ENCODE results near the gene TSSC4. TPM values are rescaled to one million over a fixed set of nuclear protein-coding genes. Genes with fewer than 3 reads are reported as not detected.

Gene TSSC4
- total RNA-seq, 1 donor from 2014 or later: 36.2 TPM

DNA sequence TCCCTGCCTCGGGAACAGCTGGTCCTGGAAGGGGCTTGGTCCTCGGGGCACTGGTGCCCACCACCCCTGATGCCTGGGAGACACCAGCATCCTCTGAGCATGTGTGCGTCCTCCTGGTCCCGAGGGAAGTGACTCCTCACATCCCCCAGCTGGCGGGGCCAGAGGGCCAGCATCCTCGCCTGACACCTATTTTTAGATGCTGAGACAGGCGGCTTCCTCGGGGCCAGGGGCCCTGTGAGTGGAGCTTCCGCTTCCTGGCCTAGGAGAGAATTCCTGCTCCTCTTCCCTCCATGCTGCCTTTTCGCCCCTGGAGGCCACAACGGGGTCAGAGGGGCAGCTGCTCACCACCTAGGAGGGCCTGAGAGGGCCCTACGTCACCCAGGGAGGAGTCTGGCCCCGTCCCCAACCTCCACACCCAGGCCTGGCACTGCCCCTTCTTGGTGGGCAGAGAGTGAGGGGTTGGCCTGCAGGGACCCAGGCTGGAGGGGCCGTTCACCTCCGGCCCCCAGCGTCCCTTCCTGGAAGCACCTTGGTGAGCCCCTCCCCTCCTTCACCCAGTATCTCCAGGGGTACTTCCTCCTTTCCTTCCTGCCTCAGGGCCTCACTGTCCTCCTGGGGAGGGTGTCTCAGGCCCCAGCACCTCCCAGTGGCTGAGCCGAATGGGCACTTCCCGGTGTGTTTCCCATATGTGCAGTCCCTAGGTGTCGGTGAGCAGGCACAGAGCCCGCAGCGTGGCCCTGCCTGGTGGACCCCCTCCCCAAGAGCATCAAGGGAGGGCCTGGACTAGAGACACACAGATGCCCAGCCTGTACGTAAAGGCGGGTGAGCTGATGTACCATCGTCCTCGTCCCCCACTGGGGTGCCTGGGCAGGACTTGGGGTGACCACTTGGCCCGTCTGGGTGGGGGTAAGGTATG is 17.4 kb upstream of the TSSC4 start:
- peak; percentile 90 for DNase-seq (ENCODE audit: low spot score)

GRCh38 chr11:2383852-2384804 is 16.4 kb upstream of the TSSC4 start:
- no peak for DNase-seq (ENCODE audit: low spot score)
- intact Hi-C loops (cut with DNase I): loop anchor here (1.0 kb wide), 1 partner anchor 16 kb away; the partner anchor contains the start of gene TSSC4

More for the DNA sequence above, 17.4 kb upstream of the TSSC4 start:
- intact Hi-C loops (cut with DNase I): loop anchor here (1.0 kb wide), 1 partner anchor 17 kb away; the partner anchor contains the start of gene TSSC4

- intact Hi-C loops (cut with DNase I): no loop called here
- no peak for DNase-seq (ENCODE audit: low spot score)
These were observed 15.1 kb upstream of the TSSC4 start for GRCh38 chr11:2385156-2386151.

GRCh38 chr11:2386591-2386990 is 14.0 kb upstream of the TSSC4 start:
- intact Hi-C loops (cut with DNase I): no loop called here
- no peak for DNase-seq (ENCODE audit: low spot score)

GRCh38 chr11:2387266-2387987 is 13.1 kb upstream of the TSSC4 start:
- no peak for DNase-seq (ENCODE audit: low spot score)
- intact Hi-C loops (cut with DNase I): no loop called here

DNA sequence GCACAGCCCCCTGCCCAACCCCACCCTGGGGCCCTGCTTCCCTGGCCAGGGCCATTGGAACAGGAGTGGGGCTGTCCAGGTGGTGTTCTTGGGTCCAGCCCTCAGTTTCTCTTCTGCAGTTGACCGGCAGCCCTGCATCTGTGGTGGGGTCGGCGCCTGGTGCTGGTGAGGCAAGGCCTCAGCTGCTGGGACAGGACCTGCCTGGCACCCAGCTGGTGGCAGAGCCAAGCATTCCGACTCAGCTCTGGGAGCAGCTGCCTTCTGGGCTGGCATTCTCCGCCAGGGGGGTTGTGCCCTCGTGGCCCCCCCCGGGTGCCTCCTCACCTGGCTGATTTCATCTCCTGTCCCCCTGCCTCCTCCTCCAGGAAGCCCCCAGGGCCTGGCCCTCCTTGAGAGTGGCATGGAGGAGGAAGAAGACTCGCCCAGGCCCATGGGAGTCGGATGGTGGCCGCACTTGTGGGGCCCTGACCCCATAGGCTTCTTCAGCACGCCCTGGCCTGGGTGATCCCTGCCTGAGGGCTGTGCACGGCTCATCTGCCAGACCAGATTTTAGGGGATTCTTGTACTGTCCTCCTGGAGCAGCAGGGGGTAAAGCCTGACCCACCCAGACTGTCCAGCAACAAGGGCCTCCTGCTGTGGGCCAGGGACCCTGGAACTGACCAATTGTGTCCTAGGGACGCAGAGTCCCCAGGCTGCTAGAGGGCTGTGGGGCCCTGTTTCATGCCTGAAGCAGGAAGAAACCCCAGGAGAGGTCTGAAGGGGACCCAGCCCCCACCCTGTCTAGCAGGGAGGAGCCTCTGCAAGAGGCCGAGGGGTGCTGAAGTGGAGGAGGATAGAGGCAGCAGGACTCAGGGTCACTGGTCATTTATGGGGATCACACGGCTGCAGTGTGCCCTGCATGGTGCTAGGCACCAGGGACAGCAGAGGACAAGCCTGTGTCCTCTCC is 11.8 kb upstream of the TSSC4 start:
- intact Hi-C loops (cut with DNase I): no loop called here
- DNase-seq (ENCODE audit: low spot score): no peak

DNA sequence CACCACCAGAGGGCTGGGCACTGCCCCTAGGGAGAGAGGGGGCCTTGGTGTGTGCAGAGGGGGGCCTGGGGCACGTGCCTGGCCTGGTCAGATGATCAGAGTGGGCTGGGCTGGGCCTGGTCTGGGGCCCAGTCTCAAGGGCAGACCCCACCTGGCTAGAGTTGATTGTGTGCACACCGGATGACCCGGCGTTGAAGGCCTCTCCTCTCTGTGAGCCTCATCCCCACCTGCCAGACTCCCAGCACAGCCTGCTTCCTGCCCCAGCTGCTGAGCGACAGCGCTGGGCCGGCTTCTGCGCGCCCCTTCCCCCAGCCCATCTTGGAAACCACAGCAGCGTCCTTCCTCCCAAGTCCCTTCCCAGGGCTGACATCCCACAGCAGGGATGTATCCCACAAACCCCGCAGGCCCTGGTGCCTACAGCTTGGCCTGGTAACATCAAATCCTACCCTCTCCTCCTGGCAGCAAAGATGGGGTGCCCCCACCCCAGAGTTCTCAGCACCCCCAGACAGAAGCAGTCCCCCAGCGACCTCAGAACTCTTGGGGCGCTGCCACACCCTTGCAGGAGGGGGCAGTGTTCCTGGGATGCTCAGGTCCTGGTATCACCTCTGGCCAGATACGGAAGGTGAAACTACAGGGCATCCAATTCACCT is 11.0 kb upstream of the TSSC4 start:
- no peak for DNase-seq (ENCODE audit: low spot score)
- intact Hi-C loops (cut with DNase I): loop anchor here (2.0 kb wide), 1 partner anchor 75 kb away; no protein-coding TSS in a partner anchor

- DNase-seq (ENCODE audit: low spot score): no peak
- intact Hi-C loops (cut with DNase I): loop anchor here (2.0 kb wide), 1 partner anchor 75 kb away; no protein-coding TSS in a partner anchor
These were observed 10.3 kb upstream of the TSSC4 start for GRCh38 chr11:2390091-2390724.

- no peak for DNase-seq (ENCODE audit: low spot score)
- intact Hi-C loops (cut with DNase I): loop anchor here (2.0 kb wide), 1 partner anchor 76 kb away; no protein-coding TSS in a partner anchor
These were observed 9.8 kb upstream of the TSSC4 start for GRCh38 chr11:2390725-2391151.

- intact Hi-C loops (cut with DNase I): loop anchor here (2.0 kb wide), 1 partner anchor 77 kb away; no protein-coding TSS in a partner anchor
- DNase-seq (ENCODE audit: low spot score): no peak
These were observed 9.2 kb upstream of the TSSC4 start for GRCh38 chr11:2391181-2391975.

GRCh38 chr11:2392241-2392959 is 8.2 kb upstream of the TSSC4 start:
- intact Hi-C loops (cut with DNase I): no loop called here
- no peak for DNase-seq (ENCODE audit: low spot score)

GRCh38 chr11:2393111-2393868 is 7.3 kb upstream of the TSSC4 start:
- no peak for DNase-seq (ENCODE audit: low spot score)
- intact Hi-C loops (cut with DNase I): no loop called here

DNA sequence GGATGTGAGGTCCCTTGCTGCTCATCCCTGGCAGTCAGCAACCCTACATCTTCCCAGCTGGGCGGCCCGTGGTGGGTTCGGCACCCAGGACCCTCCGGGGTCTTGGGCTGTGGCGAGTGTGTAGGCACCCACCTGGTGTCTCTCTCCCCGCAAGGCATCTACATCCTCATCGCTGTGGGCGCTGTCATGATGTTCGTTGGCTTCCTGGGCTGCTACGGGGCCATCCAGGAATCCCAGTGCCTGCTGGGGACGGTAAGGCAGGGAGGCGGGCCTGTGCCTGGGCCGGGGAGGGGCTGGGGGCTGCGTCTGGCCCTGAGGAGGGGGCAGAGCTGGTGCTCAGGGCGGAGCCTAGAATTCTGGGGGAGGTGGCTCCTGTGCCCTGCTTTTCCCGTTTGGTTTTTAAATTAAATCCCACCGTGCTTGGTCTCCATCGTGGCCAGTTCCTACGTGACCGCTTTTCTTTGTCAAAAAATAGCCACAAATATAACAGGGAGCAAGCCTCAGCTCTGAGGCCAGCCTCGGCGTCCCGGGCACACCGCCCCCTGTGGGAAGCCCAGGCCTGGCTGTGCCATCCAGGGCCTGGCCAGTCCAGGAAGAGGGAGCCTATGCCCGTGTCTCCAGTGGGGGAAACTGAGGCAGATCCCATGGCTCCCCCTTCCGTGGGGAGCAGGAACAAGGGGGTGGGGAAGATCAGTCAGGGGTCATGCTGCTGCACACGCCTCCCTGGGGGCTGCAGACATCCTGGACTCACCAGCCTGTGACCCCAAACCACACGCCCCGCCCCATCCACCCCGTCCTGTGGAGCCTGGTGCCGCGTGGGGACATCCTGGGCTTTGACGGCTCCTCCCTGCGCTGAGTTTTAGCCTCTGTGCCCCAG is 6.4 kb upstream of the TSSC4 start:
- intact Hi-C loops (cut with DNase I): no loop called here

More for the DNA sequence above, 6.4 kb upstream of the TSSC4 start:
- no peak for DNase-seq (ENCODE audit: low spot score)

Measured in cardiac septum (tissue), 1 donor.